Stimulated activated CD8-positive, alpha-beta memory T cell treated with anti-CD3 and anti-CD28 coated beads, Interleukin-12 subunit alpha, Interleukin-12 subunit beta, amount 100 ng/mL, for 24 hours (primary cell): ENCODE results near the gene TMEM253.

Source experiments
- DNase-seq: peaks from one replicate; pipeline ENCODE4 v3.0.0-alpha.2; 2020; ENCODE audit errors: extremely low read depth

TMEM253 gene

GRCh38 chr14:21100931-21101330 is at the start of gene TMEM253:
Gene TMEM253 (plus strand): TSS chr14:21101066. CDS start chr14:21101344, 278 bp downstream.
- no peak for DNase-seq

GRCh38 chr14:21053184-21054122 is 47.4 kb upstream of the TMEM253 start:
- no peak for DNase-seq

GRCh38 chr14:21054123-21054767 is 46.6 kb upstream of the TMEM253 start:
- DNase-seq = no peak

GRCh38 chr14:21054768-21055145 is 46.1 kb upstream of the TMEM253 start:
- no peak for DNase-seq

GRCh38 chr14:21055432-21056117 is 45.3 kb upstream of the TMEM253 start:
- DNase-seq = no peak

- DNase-seq = no peak
Observed at GRCh38 chr14:21056520-21057163, 44.2 kb upstream of the TMEM253 start.

GRCh38 chr14:21057803-21058675 is 42.8 kb upstream of the TMEM253 start, which contains the start of gene RNASE8:
Gene RNASE8 (plus strand): TSS chr14:21057822. CDS start chr14:21057893, 71 bp downstream.
- no peak for DNase-seq

GRCh38 chr14:21058903-21059302 is 42.0 kb upstream of the TMEM253 start:
- DNase-seq = no peak

GRCh38 chr14:21059842-21060613 is 40.8 kb upstream of the TMEM253 start:
- DNase-seq = no peak

GRCh38 chr14:21060614-21061346 is 40.1 kb upstream of the TMEM253 start:
- DNase-seq = no peak

GRCh38 chr14:21061347-21061668 is 39.6 kb upstream of the TMEM253 start:
- no peak for DNase-seq

- no peak for DNase-seq
Observed at GRCh38 chr14:21063479-21063878, 37.4 kb upstream of the TMEM253 start.

GRCh38 chr14:21066882-21067502 is 33.9 kb upstream of the TMEM253 start:
- DNase-seq = no peak

GRCh38 chr14:21068521-21069387 is 32.1 kb upstream of the TMEM253 start:
- no peak for DNase-seq

GRCh38 chr14:21069388-21070082 is 31.3 kb upstream of the TMEM253 start:
- DNase-seq = no peak

- no peak for DNase-seq
Observed at GRCh38 chr14:21070083-21070609, 30.7 kb upstream of the TMEM253 start, which contains the start of gene ARHGEF40. Gene ARHGEF40 (plus strand): TSS chr14:21070304. CDS start chr14:21070397, 93 bp downstream.

- DNase-seq = no peak
Observed at GRCh38 chr14:21070610-21071224, 30.1 kb upstream of the TMEM253 start.
